GM10248 (cell line): ENCODE data around the gene G3BP1.

ENCODE experiments used
- CTCF ChIA-PET: fragments of 300-600 bp; sonication (Branson Sonifier 250); formaldehyde crosslinking; extraction: SDS; loops from one replicate; lab custom pipeline; 2021; ENCODE audit warnings: antibody characterized with exemption; lab: Yijun Ruan, JAX
- POLR2A ChIA-PET: fragments of 350-650 bp; sonication (Branson Sonifier 250); formaldehyde crosslinking; extraction: SDS; loops from one replicate; lab custom pipeline; 2020; ENCODE audit warnings: antibody characterized with exemption; lab: Yijun Ruan, JAX
- DNase-seq: peaks from one replicate; pipeline ENCODE4 v3.0.0; 2012; ENCODE audit errors: extremely low spot score
- CTCF ChIP-seq: IDR thresholded peaks from 2 replicates; pipeline ENCODE4 v1.5.1; 2012; ENCODE audit warnings: mild to moderate bottlenecking, low read depth; ENCODE audit errors: extremely low read depth, missing control alignments, control extremely low read depth

Gene G3BP1

GRCh38 chr5:151758430-151759241 is 13.1 kb upstream of the G3BP1 start, which contains the start of gene ATOX1:
Gene ATOX1, minus strand, starts transcription at chr5:151758631. Its CDS starts 80 bp downstream, at chr5:151758551.
- ChIA-PET CTCF (interaction anchor here (0.9 to 17.3 kb wide), 8 partner anchors 9 to 106 kb away, joined by 3 to 155 read pairs (median 4); partner anchors contain the start of gene G3BP1), POLR2A (interaction anchor here (0.6 to 3.0 kb wide), 3 partner anchors 13 to 506 kb away, joined by 3 to 18 read pairs (median 6); partner anchors contain the start of genes G3BP1, GM2A and SLC36A1)
- no peak for TF ChIP-seq CTCF
- DNase-seq = peak; percentile 99

GRCh38 chr5:151764801-151765200 is 7.0 kb upstream of the G3BP1 start:
- no peak for DNase-seq
- CTCF ChIA-PET = interaction anchor here (1.4 to 11.9 kb wide), 4 partner anchors 10 to 113 kb away, joined by 5 to 155 read pairs (median 14); partner anchors contain the start of gene ATOX1
- TF ChIP-seq CTCF = no peak
- POLR2A ChIA-PET = no interaction called here

- no peak for TF ChIP-seq CTCF
- CTCF ChIA-PET = interaction anchor here (0.9 to 11.9 kb wide), 5 partner anchors 12 to 320 kb away, joined by 3 to 155 read pairs (median 3); partner anchors contain the start of genes ATOX1 and SLC36A1
- POLR2A ChIA-PET = interaction anchor here (0.7 kb wide), 1 partner anchor 102 kb away, joined by 3 read pairs; no protein-coding TSS in a partner anchor
- DNase-seq = no peak
These were observed 4.8 kb upstream of the G3BP1 start for GRCh38 chr5:151766975-151767374.

GRCh38 chr5:151770383-151771258 is 1.1 kb upstream of the G3BP1 start:
- ChIA-PET CTCF (interaction anchor here (0.6 to 11.9 kb wide), 24 partner anchors 11 to 372 kb away, joined by 3 to 155 read pairs (median 4); partner anchors contain the start of genes ATOX1, SLC36A1 and SPARC), POLR2A (interaction anchor here (1.0 to 3.1 kb wide), 7 partner anchors 13 to 684 kb away, joined by 3 to 18 read pairs (median 4); partner anchors contain the start of gene ATOX1)
- TF ChIP-seq CTCF = peak; percentile 20
- peak; percentile 51 for DNase-seq

GRCh38 chr5:151772029-151772845 is 483 bp downstream of the G3BP1 start:
- POLR2A ChIA-PET = interaction anchor here (0.6 to 3.1 kb wide), 12 partner anchors 11 to 685 kb away, joined by 3 to 18 read pairs (median 3); partner anchors contain the start of gene ATOX1
- CTCF ChIA-PET = interaction anchor here (0.6 to 11.9 kb wide), 14 partner anchors 10 to 371 kb away, joined by 3 to 155 read pairs (median 6); partner anchors contain the start of genes ATOX1 and SLC36A1
- DNase-seq = no peak
- TF ChIP-seq CTCF = no peak
